PC-3 (cell line): ENCODE data around the gene GPBAR1. TPM values are rescaled to one million over a fixed set of nuclear protein-coding genes. Genes with fewer than 3 reads are reported as not detected.

Source experiments
- ATAC-seq: fragments of 200-7000 bp; cut with Tn5 transposase; 2 replicates; pipeline ENCODE4 v1.9.1; 2020; ENCODE audit warnings: mild to moderate bottlenecking, moderate library complexity
- BruUV-seq: library from RNA; stranded (reverse); fragments of 400-500 nt; replicated peaks from 2 replicates; lab custom pipeline; 2021; lab: Mats Ljungman, UMichigan
- CTCF ChIA-PET: fragments of 300-600 bp; sonication (Branson Sonifier 250); formaldehyde crosslinking; loops from one replicate; lab custom pipeline; 2022; ENCODE audit warnings: antibody characterized with exemption; lab: Charles Lee
- POLR2A ChIA-PET: fragments of 300-600 bp; sonication (Branson Sonifier 250); formaldehyde crosslinking; loops from one replicate; lab custom pipeline; 2022; ENCODE audit warnings: antibody characterized with exemption; ENCODE audit not compliant: unreplicated experiment; lab: Charles Lee
- DNase-seq: peaks from one replicate; pipeline ENCODE4 v3.0.0-alpha.2; 2015
- H2AFZ ChIP-seq: fragments of 300-600 bp; sonication (generic); 2 replicates; pipeline ENCODE4 v1.6.0; 2016; ENCODE audit warnings: antibody characterized with exemption, low read length
- H3F3A ChIP-seq: fragments of 300-600 bp; sonication (generic); one replicate; pipeline ENCODE4 v1.6.0; 2017; ENCODE audit warnings: antibody characterized with exemption, low read length, control low read depth, mild to moderate bottlenecking; ENCODE audit not compliant: unreplicated experiment
- H3K27ac ChIP-seq: fragments of 300-600 bp; sonication (generic); 2 replicates; pipeline ENCODE4 v1.5.1; 2016; ENCODE audit warnings: mild to moderate bottlenecking, low read length
- H3K27me3 ChIP-seq: fragments of 300-600 bp; sonication (generic); 2 replicates; pipeline ENCODE4 v1.6.1; 2016; ENCODE audit warnings: low read length, mixed read lengths
- H3K36me3 ChIP-seq: fragments of 300-600 bp; sonication (generic); 2 replicates; pipeline ENCODE4 v1.6.1; 2016; ENCODE audit warnings: low read depth, mixed run types, low read length, mixed read lengths
- H3K4me1 ChIP-seq: fragments of 300-600 bp; sonication (generic); 2 replicates; pipeline ENCODE4 v1.5.1; 2016; ENCODE audit warnings: low read length; ENCODE audit not compliant: insufficient read depth
- H3K4me2 ChIP-seq: fragments of 300-600 bp; sonication (generic); 2 replicates; pipeline ENCODE4 v1.6.0; 2016; ENCODE audit warnings: low read length
- H3K4me3 ChIP-seq: fragments of 300-600 bp; sonication (generic); 2 replicates; pipeline ENCODE4 v1.5.1; 2016; ENCODE audit warnings: mild to moderate bottlenecking, low read length, mixed read lengths
- H3K79me2 ChIP-seq: fragments of 300-600 bp; sonication (generic); 2 replicates; pipeline ENCODE4 v1.6.1; 2017; ENCODE audit warnings: low read length, mixed read lengths
- H3K9ac ChIP-seq: fragments of 300-600 bp; sonication (generic); 2 replicates; pipeline ENCODE4 v1.6.0; 2016; ENCODE audit warnings: mild to moderate bottlenecking, low read length
- H3K9me2 ChIP-seq: fragments of 300-600 bp; sonication (generic); replicated peaks from 2 replicates; pipeline ENCODE4 v1.6.1; 2016; ENCODE audit warnings: mixed run types, low read length, mixed read lengths
- H3K9me3 ChIP-seq: fragments of 300-600 bp; sonication (generic); 2 replicates; pipeline ENCODE4 v1.6.1; 2016; ENCODE audit warnings: low read length, mixed read lengths
- H4K20me1 ChIP-seq: fragments of 300-600 bp; sonication (generic); 2 replicates; pipeline ENCODE4 v1.6.1; 2016; ENCODE audit warnings: low read length, mixed read lengths
- CTCF ChIP-seq: fragments of 300-600 bp; sonication (generic); conservative IDR thresholded peaks from 2 replicates; pipeline ENCODE4 v1.5.1; 2017; ENCODE audit warnings: antibody characterized with exemption, low read depth, mild to moderate bottlenecking, low read length
- EZH2 ChIP-seq: fragments of 300-600 bp; sonication (generic); IDR thresholded peaks from one replicate; pipeline ENCODE4 v1.6.1; 2017; ENCODE audit warnings: antibody characterized with exemption, mild to moderate bottlenecking, low read length; ENCODE audit not compliant: unreplicated experiment
- EZH2phosphoT487 ChIP-seq: fragments of 300-600 bp; sonication (generic); IDR thresholded peaks from 2 replicates; pipeline ENCODE4 v1.6.1; 2018; ENCODE audit warnings: mild to moderate bottlenecking, antibody characterized with exemption, low read length, borderline replicate concordance
- intact Hi-C: fragments of 100-400 bp; cut with micrococcal nuclease; formaldehyde crosslinking; loops from 2 replicates; pipeline ENCODE4 v1.9.0; 2023
- total RNA-seq: library from RNA; depleted of rRNA; stranded (reverse); fragments of >200 nt; gene quantifications from 2 replicates; pipeline ENCODE4 v1.2.3, GENCODE V29; 2014

Gene GPBAR1
- total RNA-seq, 1 experiment from 2014 or later: 0.18 TPM

DNA sequence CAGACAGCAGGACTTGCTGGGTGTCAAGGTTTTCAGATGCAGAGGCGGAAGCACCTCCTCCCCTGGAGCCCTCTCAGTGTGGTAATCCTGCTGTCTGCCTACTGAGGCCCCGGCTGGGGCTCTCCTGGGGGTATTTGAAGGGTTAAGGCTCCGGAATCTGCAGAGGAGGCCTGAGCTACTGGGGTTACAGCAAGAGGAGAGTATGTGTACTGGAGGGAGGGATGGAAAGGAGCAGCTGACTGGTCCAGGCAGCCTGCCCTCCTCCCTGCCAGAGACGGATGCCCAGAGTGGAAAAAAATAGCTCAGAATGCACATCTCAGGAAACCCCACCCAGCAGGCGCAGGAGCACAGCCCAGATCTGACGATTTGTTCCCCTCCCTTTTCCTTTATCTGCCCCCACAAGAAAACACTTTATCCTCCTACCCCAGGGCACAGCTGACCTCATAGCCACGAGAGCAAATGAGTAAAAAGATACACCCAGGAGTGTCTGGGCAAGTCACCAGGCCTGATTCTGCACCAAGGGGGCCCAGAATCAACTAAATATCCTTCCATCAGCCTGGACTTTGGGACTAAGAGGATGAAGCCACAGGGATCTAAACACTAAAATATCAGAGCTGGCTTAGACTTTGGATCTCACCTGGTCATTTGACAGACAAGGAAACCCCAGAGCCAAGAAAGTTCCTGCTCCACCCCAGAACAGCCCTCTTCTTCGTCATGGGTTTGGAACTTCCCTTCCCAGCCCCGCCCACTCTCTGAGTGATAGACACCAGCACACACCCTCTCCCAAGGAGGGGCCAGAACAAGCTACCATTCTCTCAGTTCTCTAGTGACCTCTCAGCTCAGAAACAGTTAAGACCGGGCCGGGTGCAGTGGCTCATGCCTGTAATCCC, 26.0 kb downstream of the GPBAR1 start:
- Histone ChIP-seq H3F3A (peaks cover 6% of the 10 kb centered on the region), H3K9me2 (no peaks in the 10 kb centered on the region), H4K20me1 (no peaks in the 10 kb centered on the region), H3K36me3 (no peaks in the 10 kb centered on the region), H3K4me3 (peak overlapping the region; percentile 56), H3K4me1 (peaks cover 78% of the 10 kb centered on the region), H2AFZ (peak overlapping the region; percentile 58), H3K27me3 (no peaks in the 10 kb centered on the region), H3K9me3 (no peaks in the 10 kb centered on the region), H3K4me2 (peak overlapping the region; percentile 85), H3K9ac (peak overlapping the region; percentile 79), H3K27ac (peak overlapping the region; percentile 98), H3K79me2 (peaks cover 54% of the 10 kb centered on the region)
- DNase-seq: peak; percentile 96
- TF ChIP-seq CTCF (no peak), EZH2 (no peak)
- POLR2A ChIA-PET: interaction anchor here (0.5 to 1.5 kb wide), 5 partner anchors 14 to 1133 kb away, joined by 3 to 13 read pairs (median 3); partner anchors contain the start of genes AAMP and PNKD
- CTCF ChIA-PET: interaction anchor here (0.6 to 2.0 kb wide), 4 partner anchors 14 to 119 kb away, joined by 4 to 21 read pairs (median 6); partner anchors contain the start of genes AAMP and PNKD
- peak; percentile 80 for ATAC-seq
- BruUV-seq: TSS peak; percentile 59
- intact Hi-C loops: loop anchor here (1.0 to 5.0 kb wide), 2 partner anchors 15 to 110 kb away; partner anchors contain the start of gene CTDSP1

- peaks cover 66% of the 10 kb centered on the region for H3K4me1 ChIP-seq
- POLR2A ChIA-PET: no interaction called here
- no peaks in the 10 kb centered on the region for H3K9me3 ChIP-seq
- no peaks in the 10 kb centered on the region for H3K27me3 ChIP-seq
- BruUV-seq: no TSS peak
- intact Hi-C loops: loop anchor here (5.0 kb wide), 1 partner anchor 108 kb away; the partner anchor contains the start of gene CTDSP1
- H2AFZ ChIP-seq: no peak overlapping the region
- peak overlapping the region; percentile 2; the same call in 1 of the 2 replicates for H3K4me2 ChIP-seq
- no peak overlapping the region for H3K9ac ChIP-seq
- ATAC-seq: no peak
- no peaks in the 10 kb centered on the region for H4K20me1 ChIP-seq
- H3K9me2 ChIP-seq: no peaks in the 10 kb centered on the region
- no peak for DNase-seq
- TF ChIP-seq EZH2phosphoT487: no peak
- TF ChIP-seq EZH2: no peak
- TF ChIP-seq CTCF: no peak
- H3K79me2 ChIP-seq: peaks cover 50% of the 10 kb centered on the region
- H3K27ac ChIP-seq: no peak overlapping the region
- CTCF ChIA-PET: interaction anchor here (0.7 kb wide), 1 partner anchor 17 kb away, joined by 3 read pairs; no protein-coding TSS in a partner anchor
- no peaks in the 10 kb centered on the region for H3K36me3 ChIP-seq
- H3F3A ChIP-seq: peaks cover 6% of the 10 kb centered on the region
- no peak overlapping the region for H3K4me3 ChIP-seq
Measured at GRCh38 chr2:218289639-218290315, 29.0 kb downstream of the GPBAR1 start.
